Nucleus accumbens (tissue), 56 donors: ENCODE measurements around the gene MRPL17.

Experiments used
- DNase-seq, 56 donors: peaks; one replicate each; lab custom pipeline; 2025; lab: John Stamatoyannopoulos, UW

MRPL17 gene

DNA sequence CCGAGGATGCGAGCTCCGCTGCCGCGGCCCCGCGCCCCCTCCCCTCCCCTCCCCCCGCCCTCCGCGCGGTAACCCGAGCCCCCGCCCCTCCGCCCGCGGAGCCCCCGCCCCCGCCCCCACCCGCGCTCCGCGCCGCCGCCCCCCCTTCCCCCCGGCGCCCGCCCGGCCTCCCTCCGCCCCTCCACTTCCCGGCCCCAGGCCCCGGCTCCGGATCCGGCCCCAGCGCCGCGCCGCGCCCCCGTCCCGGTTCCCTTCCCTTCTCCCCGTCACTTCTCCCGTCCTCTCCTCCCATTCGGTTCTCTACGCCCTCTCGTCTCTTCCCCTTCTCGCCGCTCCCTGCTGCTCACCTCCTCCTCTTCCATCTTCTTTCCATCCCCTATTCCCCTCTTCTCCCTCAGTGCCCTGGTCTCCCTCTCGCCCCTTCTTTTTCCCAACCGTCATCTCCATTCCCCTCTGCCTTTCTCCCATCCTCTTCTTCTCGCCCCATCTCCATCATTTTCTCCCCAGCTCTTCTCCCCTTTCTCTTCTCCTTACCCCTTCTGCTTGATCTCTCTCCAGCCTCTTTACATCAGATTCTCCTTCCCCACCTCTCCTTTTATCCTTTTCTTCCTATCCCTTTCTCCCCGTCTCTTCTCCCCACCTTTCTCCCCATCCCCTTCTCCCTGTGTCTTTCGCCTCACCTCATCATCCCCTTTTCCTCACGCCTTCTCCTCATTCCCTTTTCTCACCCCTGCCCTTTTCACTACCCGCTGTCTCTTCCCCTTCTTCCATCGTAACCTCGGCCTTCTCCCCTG lies 27.2 kb downstream of the MRPL17 start, which contains the start of gene DCHS1:
Gene DCHS1, minus strand, starts transcription at position 20 of the 794 bp plus-strand sequence. CDS start 14,196 bp downstream, outside the sequence.
- peak in 4 of 56 donors; percentile 7 to 49 (median 22) for DNase-seq

DNA sequence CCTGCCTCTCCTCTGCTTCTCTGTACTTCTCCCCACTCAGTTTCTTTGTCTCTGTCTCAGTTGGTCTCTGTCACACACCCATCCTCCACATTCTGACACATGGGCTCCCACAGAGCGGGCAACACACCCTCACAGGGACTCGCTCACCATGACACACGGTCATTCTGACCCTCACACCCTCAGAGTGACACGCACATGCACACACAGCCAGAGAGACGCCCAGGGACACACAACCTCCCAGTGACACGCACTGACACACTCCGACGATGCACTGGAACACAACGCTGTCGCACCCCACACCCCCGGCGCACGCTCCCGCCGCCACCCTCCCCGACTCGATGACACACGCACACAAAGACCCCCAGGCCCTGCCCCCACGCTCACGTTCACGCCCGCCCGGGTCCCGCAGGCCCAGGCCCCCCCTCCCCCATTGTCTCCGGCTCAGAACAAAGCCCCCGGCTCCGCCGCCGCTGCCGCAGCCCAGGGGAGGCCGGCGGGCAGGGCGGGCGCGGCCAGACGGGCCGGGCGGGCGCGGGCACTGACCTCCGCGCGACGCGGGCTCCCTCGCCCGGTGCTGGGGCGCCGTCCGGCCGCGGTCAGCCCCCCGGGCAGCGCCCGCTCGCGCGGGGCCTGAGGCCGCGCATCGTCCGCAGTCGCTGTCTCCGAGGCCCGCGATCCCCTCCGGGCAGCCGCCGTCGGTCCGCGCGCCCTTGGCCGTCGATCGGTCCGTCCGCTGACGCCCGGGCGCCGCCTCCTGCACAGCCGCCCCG lies 27.9 kb downstream of the MRPL17 start:
- peak in 15 of 56 donors; percentile 8 to 72 (median 43) for DNase-seq

DNA sequence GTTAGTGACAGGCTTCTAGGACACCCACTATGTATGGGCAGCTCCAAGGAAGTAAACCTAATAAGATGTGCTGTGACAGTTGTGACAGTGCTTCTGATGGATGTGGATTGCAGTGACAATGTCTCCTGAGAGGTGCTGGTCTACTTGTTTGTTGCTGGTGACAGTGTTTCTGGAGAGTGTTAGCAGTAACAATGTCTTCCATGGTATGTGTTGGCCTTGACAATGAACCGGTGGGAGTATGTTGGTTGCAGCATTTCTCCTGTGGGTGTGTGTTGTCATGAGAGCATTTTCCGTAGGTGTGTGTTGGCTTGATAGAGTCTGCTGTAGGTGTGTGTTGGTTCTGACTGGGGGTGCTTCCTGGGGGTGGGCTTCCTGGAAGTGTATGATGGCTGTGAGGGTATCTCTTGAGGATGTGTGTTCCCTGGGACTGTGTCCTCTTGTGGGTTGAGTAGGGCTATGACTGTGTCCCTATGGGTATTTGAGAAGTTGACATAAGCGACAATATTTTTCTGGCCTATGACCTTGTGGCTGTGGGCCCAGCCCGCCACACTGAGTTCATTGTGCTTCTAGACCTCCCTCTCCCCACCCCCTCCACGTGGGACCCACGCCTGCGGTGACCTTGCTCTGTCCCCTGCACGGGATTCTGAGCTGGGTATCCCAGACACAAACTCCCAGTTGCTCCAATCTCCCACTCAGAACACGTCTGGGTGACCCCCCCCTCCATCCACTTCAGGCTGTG lies 28.7 kb downstream of the MRPL17 start:
- peak in 31 of 56 donors; percentile 17 to 73 (median 45) for DNase-seq

DNA sequence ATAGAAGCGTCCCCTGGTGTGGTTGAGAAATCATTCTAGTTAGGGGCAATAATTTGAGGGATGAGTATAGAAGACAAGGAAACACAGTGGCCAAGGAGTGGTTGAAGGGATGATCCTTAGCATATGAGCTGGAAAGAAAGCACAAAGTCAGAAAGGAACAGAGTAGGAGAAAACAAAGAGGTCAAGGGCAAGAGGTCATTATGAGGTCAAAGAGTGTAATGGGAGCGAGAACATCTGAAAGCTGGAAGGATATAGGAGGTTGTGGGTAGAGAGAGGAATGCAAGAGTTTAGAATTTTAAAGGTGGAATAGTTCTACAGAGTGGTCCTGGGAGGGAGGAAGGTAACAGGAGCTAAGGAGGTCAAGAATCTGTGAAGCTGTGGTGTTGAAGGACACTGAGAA lies 29.5 kb downstream of the MRPL17 start:
- no peak for DNase-seq

DNA sequence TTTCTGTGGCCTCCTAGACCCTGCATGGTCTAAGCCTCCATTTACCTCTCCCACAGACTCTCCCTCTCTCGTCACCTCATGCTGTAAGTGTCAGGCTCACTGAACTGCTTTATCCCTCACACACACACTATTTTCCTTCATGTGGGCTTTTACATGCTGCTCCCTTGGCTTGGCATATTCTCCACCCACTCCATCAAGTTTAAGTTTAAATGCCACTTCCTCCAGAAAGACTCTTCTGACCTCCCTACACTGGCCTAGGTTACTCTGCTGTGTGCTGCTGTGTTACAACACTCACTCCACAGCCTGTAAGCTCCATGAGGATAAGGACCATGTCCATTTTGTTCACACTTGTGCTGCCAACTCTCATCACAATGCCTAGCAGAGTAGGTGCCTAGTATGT lies 30.0 kb downstream of the MRPL17 start:
- DNase-seq, result no peak

DNA sequence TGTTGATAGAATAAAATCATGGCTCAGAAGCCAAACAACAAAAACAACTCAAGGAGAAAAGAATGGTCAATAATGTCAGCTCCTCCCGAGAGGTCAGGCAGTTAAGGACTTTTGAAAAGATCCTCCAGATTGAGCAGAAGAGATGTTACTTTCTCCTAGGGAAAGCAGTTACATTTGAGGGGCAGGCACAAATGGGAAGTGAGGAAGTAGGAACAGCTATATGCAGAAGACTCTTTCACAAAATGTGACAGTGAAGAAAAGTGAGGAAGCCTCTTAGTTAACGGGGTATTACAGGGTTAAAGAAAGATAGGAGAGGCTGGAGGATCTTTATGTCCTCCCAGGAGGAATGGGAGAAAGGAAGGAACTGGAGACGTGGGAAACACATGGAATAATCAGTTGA lies 31.0 kb downstream of the MRPL17 start:
- DNase-seq, result no peak

DNA sequence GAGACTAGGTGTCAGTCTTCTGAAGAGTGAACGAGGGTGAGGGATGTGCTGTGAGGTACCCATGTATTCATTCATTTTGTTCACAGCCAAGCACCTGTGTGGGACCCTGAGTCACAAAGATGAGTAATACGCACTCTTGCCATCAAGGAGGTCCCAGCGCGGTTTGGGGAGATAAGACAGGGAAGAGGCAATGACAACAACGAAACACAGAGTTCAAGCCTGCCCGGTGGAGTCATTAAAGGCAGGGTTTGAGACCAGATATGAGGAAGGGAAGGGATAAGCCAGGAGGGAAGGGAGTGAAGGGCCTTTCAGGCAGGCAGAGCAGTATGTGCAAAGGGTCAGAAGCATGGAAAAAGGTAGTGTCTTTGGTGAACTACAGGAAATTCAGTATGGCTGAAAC lies 32.2 kb downstream of the MRPL17 start:
- peak in 1 of 56 donors; percentile 34 for DNase-seq

DNA sequence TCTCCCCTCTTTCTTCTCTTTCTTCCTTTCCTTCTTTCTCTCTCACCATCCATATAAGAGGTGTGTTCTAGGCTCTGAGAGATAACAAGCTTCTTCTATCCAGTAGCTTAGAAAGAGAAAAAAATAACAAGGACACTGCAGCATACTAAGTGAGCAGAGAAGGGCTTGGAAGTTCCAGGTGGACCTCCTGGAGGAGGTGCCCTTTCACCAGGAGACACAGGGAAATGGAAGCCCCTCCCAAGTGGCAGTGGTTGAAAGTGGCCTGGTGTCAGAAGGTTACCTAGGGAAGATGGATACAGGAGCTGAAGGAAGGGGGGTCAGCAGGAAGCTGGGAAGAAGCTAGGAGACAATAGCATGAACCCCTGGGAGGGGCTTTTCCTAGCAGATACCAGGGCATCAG lies 33.0 kb downstream of the MRPL17 start:
- no peak for DNase-seq

DNA sequence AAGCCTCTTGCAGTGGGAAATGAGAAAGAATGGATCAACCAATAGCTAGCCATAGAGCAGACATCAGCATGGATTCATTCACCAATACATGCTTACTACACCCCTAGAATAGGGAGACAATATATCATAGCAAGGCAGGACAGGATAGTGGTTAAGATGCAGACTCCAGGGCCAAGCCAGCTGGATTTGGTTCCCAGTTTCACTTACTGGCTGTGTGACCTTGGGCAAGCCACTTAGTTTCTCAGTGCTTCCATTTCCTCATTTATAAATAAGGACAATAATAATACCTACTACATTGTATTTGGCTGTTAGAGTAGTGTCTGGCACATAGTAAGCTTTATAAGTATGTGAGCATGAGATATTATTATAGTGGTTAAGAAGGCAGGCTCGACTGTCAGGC lies 34.6 kb downstream of the MRPL17 start:
- DNase-seq, result no peak

DNA sequence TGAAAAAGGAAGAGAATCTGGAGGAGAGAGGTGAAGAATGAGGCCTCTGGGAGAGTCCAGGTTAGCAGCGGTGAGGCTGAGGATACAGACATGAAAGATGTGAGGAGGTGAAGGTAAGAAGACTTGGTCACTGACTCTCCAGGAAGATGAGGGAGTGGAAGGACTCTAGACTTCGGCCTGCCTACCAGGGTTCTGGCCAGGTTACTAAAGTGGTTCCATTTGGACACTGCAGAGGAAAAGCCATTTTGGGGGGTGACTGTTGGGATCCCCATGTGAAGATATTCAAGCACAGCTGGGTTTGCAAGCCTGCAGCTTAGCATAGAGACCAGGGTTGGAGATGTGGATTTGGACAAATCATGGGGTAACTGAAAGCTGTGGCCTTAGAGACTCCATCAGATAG lies 35.3 kb downstream of the MRPL17 start:
- no peak for DNase-seq

DNA sequence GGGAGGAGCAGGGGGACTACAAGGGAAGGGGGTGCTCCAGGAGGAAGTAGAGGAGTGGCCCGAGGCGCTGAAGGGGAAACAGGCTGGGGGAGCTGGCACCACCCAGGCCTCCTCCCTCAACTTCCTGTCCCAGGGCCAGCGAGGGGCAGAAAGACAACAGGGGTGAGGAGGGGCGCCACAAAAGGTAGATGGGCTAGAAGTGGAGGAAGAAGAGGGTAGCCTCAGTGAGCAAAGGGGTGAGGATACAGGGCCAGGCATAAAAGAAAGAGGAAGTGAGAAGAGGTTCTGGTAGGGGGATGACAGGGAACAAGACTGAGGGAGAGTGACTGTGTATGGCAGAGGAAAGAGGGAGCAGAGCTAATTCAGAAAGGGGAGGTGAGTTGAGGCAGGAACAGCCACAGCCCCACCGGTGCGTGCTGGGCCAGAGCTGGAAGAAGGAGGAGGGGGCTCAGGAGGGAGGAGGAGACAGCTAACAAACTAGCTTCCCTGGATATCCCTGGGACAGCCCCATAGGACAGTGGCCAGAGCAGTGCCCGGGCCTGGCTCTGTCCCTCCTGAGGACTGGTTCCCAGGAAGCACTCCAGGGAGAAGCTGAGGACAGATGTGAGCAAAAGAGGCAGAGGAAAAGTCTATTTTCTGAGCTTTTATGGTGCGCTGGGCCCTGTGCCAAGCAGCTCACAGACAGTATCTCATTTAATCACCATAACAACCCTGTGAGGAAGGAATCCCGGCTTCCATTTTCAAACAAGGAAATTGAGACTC lies 36.0 kb downstream of the MRPL17 start:
- DNase-seq, result peak in 1 of 56 donors; percentile 13

DNA sequence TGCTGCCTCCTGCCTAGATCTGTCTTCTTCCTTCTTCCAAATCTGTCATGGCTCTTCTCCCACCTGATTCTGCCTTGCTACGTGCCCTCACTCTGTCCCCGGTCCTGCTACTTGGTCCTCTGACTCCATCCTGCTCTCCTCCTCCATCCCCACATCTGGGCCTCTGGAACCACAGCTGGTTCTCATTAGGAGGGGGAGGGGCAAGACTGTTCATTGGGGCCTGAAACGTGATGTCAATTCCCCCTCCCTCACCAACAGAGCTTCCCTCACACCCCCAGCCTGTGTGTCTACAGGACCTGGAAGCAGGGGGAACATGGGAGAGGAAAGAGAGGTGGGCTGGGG lies 36.6 kb downstream of the MRPL17 start:
- no peak for DNase-seq

DNA sequence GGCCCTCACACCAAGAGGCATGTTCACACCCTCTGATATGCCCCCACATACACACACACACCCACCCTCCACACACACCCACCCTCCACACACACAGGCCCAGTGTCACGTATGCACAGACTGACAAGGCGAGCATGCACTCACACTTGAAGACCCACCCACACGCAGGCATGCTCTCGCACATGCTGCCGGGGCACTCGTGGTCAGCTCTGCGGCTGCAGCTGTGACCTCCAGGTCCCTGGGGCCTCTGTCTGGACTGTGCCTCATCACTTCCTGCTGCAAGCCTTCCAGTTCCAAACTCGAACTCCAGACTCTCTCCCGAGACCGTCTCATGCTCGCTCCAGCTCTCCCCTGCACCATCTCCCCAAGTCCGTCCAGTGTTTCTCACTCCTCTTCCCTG lies 37.1 kb downstream of the MRPL17 start:
- no peak for DNase-seq

DNA sequence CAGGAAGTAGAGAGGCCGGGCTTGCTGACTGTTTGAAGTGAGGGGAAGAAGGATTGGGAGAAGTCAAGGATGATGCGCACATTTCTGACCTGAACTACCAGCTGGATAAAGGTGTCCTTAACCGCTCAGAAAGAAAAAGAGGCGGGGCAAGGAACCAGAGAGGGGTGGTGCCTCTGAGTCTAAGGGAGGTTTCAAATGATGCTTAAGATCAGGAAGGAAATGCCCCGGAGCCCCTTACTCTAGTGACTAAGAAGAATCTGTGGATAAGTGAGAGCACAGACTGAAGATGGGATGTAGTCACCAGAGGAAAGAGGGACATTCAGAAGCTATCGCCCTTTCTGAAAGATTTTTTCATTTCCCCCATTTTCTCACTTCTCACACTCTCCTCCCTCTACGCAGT lies 40.2 kb downstream of the MRPL17 start:
- DNase-seq, result no peak

DNA sequence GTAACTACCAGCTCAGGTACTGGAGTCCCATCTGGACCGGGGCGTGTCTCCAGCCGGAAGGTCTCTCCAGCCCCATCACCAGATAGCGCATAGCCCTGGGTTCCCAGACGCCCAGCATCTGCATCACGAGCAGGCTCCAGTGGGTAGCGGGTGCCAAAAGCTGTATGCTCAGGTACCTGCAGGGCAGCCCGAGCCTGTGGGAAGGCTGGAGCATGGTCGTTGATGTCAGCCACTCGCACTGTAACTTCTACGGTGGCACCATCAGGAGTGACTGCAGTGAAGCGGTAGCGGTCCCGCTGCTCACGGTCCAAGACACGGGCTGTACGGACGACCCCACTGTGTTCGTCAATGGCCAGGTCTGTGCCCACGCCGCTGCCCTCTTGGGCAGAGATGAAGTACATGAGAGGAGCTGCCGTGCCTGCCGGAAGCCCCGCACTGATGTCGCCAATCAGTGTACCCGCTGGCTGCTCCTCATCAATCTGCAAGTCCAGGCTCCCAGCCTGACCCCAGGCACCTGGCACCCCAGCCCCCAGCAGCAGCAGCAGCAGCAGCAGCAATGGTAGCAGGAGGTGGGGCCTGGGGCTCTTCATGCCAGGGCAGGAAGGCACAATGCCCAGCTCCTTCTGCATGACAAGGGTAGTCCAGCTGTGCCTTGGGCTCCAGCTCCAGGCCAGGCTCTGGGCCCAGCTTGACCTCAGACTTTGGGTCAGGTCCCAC lies 42.0 kb downstream of the MRPL17 start:
- peak in 41 of 56 donors; percentile 22 to 78 (median 48) for DNase-seq

DNA sequence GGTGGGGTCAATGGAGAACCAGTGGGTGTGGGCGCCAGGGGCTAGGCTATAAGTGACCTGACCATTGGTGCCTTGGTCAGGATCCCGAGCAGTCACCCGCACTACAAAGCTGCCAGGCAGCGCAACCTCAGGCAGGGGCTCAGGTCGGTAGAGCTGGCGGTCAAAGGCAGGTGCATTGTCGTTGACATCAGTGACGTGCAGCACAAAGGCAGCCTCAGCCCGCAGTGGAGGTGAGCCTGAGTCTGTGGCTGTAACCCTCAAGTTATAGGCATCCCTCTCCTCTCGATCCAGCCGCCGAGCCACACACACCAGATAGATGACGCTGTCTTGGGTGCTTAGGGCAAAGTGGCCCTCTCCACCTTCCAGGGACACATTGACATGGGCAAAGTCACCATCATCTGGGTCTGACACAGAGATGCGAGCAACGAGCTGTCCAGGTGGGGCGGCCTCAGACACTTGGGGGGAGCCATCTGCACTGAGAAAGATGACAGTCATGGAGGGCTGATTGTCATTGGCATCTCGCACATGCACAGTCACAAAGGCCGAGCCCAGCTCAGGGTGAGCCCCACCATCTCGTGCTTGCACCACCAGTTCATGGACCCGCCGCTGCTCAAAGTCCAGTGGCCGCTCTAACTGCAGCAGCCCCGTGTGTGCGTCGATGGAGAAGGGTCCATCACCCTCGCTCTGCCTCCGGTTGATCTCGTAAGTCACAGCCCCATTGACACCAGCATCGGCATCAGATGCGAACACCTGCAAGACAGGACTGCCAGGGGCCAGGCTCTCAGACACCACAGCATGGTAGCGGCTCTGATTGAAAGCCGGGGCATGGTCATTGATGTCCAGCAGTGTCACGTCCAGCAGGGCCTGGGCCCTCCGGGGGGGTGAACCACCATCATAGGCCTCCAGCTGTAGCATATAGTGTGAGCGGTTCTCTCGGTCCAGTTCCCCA lies 42.8 kb downstream of the MRPL17 start:
- DNase-seq, result no peak

DNA sequence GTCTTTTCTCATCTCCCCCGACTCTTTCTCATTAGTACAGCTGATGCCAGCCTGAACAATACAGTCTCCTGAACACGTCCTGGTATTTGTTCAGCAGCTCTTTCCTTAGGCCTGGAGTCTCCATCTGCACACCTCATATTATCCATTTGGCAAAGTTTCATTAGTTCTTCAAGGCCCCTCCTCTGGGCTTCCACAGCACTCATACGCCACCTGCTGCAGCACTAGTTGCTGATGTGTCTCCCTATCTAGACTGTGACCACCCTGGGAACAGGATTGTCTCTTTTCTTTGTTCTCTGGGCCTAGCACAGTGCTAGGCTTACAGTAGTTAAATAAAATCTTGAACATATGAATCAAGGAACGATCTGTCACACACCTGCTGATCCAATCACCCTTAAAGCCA lies 44.7 kb downstream of the MRPL17 start:
- no peak for DNase-seq

DNA sequence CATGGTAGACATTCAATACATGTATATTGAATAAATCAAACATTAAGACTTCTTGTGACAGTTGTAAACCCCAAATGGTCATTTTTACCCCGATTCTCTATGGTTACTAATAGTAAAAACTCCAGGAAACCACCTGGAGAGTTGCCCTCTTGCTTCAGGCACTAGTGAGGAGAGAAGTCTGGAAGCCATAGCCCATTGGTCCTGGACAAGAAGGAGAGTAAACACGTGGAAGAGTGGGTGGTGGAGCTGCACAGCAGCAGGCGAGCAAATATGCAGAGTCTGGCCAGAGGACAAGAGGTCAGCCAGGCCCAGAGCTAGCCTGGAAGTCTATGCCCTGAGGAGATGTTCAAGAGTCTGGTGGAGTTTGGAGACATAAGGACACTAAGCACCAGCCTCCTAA lies 45.3 kb downstream of the MRPL17 start:
- DNase-seq, result no peak

DNA sequence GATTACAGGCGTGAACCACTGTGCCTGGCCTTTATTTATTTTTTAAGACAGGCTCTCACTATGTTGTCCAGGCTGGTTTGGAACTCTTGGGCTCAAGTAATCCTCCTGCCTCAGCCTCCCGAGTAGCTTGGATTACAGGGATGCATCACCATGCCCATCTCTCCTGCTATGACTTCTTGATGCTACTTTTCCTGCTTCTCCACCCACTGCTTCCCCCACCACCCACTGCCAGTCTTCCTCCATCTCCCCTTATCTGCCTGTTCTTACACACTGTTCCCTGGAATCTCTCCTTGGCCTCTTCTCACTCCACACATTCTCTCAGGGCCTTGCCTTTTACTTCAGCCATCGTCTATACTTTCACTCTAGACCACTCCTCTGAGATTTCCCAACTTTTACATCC lies 46.7 kb downstream of the MRPL17 start:
- no peak for DNase-seq
